HuH-7.5 (cell line): ENCODE data around the gene HOXC4.
"Not testable (repeated sequence)": the region's sequence is repeated elsewhere in the genome, so short reads cannot be mapped to it uniquely, and the experiment has no call there.

Experiments
- DNase-seq: peaks from one replicate; pipeline ENCODE4 v3.0.0; 2011; ENCODE audit warnings: low spot score

Gene HOXC4

GRCh38 chr12:54041097-54041690 is 12.4 kb upstream of the HOXC4 start:
- no peak for DNase-seq

GRCh38 chr12:54042033-54042432 is 11.6 kb upstream of the HOXC4 start:
- DNase-seq: not testable (repeated sequence)

- no peak for DNase-seq
Observed at GRCh38 chr12:54042970-54043853, 10.4 kb upstream of the HOXC4 start.

GRCh38 chr12:54044425-54045103 is 9.1 kb upstream of the HOXC4 start:
- DNase-seq: no peak

DNA sequence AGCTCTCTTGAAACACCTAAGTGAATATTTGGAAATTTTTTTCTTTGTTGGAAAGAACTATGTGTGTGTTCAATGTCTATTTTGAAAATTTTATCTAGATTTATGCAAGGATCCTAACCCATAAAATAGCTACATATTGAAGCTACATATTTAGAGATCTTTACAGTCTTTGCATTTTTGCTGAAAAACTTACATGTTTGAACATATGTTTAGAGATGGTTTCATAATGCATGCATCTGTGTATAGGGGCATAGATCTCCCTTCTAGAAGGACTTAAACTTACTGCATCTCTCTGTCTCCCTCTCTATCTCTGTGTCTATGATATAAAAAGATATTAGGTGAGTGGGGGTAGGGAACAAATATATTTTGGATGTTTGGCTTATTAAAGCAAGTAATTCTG is 8.2 kb upstream of the HOXC4 start:
- no peak for DNase-seq

DNA sequence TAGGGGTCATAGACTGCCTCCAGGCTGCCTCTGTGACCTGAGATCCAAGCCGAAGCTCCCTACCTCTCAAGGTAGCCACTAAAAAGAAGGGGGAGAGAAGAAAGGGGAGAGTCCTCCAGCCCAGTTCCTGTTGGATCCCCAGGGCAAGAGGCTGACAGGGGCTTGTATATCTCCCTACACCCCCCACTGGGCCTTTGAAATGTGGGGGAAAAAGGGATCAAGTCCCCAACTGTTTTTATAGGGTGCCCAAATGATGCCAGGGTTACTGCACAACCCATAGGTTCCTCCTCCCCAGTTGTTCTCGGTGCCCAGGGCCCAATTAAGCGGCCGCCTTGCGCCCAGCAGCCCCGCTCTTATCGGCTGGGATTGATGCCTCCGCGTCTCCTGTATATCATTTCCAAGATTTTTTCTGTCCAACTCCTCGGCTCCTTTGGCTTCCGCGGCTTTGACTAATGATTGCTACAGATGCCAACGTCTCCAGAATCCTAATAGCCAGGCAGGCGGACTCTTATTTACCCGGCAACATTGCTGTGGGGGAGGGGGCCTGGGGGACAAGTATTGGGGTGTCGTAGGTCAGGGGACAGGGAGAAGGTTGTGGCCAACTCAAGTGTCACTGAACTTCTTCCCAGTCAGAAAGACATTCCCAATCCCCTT is 7.6 kb upstream of the HOXC4 start:
- no peak for DNase-seq

DNA sequence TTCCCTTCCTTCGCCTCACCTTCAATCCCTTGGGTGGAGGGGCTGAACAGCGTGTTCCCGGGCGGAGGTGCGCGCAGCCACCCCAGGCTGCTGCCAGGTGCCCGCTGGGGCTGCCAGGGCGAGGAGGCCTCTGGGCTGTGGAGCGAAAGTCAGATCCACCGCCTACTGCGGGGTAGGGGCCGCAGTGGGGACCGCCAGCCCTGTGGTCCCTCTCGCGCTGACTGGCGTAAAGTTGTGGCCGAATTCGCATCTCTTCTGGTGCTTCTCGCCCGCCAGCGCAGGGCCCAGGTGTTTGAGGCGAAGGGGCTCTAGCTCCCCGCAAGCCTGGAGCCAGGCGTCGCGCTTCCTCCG is 6.9 kb upstream of the HOXC4 start:
- DNase-seq: no peak

- no peak for DNase-seq
Observed at GRCh38 chr12:54047160-54047963, 6.3 kb upstream of the HOXC4 start.

- no peak for DNase-seq
Observed at GRCh38 chr12:54047964-54048303, 5.7 kb upstream of the HOXC4 start.

DNA sequence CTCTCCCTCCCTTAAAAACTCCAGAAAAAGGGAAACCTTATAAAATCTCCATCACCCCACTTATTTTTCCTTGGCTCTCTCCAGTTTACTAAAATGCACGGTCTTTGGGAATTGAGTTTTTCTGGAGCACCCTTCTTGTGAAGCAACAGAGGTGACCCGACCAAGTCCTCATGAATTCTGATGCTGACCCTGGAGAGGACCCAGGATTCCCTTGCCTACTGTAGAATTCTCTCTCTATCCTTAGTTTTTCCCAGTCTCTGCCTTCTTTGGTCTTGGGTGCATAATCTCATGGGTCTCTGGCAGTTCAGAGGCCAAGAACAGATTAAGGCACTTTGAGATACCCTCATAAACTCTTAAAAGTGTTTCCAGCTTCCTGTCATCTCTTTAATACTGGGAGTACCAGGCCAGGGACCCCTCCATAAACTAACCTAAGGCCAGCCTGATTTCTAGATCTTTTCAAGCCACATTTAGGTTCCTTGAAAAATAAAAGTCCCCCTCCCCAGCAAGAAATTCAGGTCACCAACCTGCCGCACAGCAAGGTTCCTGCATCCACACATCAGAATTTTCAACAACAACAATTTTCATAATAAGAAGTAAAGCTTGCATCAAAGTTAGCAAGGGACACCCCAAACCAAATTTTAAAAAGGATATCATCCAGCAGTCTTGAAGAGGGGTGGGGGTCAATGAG is 5.1 kb upstream of the HOXC4 start:
- no peak for DNase-seq

- no peak for DNase-seq
Observed at GRCh38 chr12:54049108-54049507, 4.5 kb upstream of the HOXC4 start.

DNA sequence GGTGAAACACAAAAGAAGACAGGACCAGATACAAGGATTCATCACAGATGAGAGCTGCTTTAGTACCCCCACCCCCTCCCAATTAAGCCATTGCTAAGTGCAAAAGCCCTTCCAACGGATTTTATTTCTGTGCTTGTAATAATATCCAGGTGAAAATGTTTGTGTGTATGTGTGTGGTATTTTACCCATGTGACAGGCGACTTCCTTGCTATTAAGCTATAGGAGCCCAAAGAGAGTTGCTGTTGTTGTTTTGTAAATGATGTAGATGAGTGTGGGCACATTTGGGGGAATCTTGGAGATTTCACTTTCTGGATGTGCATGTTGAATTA is 3.2 kb upstream of the HOXC4 start:
- DNase-seq: no peak

DNA sequence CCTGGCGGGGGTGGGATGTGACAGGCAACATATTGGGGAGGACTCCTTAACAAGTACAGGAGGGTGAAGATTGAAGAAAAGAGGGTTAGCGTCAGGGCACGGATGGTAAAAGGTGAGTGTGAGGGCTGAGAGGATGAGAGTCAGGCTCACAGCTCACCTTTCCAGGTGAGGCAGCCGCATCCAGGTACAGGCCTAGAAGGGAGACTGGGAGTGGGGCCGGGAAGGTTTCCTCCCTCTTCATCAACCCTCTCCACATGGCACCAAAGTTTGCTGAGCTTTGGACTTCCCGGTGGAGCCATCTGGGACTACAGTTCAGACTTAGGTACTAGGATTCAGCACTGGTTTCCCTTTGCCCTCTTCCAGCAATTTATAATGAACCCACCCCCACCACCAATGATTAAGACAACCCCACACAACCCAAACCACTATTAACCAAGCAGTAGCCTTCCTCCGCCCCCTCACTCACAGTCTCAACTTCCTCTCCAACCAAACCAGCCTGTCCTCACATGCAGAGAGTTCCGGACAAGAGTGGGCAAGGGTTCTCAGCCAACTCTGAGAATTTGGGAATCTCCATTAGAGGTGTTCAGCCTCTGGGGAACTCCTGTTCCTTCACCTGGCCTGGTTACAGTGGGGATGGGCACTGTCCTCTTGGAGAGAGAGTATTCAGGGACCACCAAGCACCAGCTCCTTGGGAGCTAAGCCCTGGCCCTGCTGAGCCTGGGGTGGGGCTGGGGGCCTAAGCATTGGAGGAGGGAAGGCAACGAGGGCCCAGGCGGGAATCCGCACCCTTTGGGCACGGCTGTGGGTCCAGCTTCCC is 2.4 kb upstream of the HOXC4 start:
- DNase-seq: peak; percentile 59

- DNase-seq: no peak
Observed at GRCh38 chr12:54051874-54052437, 1.7 kb upstream of the HOXC4 start.

DNA sequence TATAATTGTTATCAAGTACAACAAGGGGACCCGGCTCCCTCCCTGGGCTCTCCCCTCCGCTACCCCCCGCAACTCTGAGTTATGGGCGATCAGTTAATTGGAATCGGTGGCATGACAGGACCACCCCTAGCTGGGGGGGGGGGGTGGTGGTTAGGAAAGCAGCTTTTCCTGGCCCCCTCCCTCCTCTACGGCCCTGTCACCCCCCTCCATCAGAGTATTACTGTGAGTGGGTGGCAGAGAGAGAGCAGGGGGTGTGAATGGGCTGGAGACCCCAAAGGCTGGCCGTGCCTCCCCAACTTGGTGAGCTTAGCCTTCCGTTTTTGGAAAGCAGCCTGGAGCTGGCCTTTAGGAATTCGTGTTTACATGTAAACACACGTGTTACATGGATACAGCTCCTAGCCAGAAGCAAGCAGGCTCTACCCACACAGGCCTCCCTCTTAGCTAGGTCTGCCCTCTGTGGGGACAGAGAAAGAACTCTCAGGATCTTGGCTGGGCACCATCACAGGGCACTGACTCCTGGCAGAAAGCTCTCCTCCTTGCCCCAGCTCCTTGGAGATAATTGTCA is 1.1 kb upstream of the HOXC4 start:
- DNase-seq: no peak

DNA sequence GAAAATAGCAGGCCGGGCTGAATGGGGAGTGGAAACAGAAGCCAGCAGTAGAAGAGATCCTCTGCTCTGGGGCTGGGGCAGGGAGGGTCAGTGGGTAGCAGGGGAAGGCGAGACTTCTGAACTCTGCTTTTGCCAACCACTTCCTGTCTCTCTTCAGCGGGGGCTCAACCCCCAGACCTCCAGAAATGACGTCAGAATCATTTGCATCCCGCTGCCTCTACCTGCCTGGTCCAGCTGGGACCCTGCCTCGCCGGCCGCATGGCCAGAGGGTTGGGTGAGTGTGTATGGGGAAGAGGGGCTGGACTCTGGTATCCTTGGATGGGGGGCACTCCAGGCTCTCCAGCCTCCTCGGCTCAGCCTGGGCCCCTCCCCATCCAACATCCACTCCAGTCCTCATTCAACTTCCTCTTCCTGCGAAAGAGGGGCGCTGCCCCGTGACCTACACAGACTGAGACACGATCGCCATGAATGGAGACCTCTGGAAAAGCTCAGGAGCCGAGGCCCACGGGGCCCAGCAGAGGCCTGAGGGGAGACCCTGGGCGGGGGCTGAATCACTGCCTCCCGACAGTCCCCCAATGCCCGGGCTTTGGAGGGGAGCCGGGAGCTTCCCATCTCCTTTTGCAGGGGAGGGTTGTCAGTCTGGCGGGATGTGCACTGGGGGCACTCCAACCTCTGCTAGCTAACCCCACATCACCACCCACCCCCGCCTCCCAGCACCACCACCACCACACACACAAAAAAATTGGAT is 458 bp upstream of the HOXC4 start:
- DNase-seq: peak; percentile 56

DNA sequence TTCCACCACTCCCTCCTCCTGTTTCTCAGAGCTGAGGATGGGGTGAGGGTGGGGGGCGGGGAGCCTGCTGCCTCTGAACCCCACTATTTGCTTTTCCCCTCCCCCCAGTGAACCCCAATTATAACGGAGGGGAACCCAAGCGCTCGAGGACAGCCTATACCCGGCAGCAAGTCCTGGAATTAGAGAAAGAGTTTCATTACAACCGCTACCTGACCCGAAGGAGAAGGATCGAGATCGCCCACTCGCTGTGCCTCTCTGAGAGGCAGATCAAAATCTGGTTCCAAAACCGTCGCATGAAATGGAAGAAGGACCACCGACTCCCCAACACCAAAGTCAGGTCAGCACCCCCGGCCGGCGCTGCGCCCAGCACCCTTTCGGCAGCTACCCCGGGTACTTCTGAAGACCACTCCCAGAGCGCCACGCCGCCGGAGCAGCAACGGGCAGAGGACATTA is 1.1 kb downstream of the HOXC4 start:
- no peak for DNase-seq

GRCh38 chr12:54055552-54055951 is 1.9 kb downstream of the HOXC4 start:
- no peak for DNase-seq

GRCh38 chr12:54056110-54056509 is 2.5 kb downstream of the HOXC4 start:
- DNase-seq: no peak
